ENCODE results near the gene SULT6B1. TPM values are rescaled to one million over a fixed set of nuclear protein-coding genes. Genes with fewer than 3 reads are reported as not detected.

Gene SULT6B1
- total and polyA plus RNA-seq, 2 donors (not counting 3 experiments of a cell fraction or from before 2014, with no cell fraction given): not detected

DNA sequence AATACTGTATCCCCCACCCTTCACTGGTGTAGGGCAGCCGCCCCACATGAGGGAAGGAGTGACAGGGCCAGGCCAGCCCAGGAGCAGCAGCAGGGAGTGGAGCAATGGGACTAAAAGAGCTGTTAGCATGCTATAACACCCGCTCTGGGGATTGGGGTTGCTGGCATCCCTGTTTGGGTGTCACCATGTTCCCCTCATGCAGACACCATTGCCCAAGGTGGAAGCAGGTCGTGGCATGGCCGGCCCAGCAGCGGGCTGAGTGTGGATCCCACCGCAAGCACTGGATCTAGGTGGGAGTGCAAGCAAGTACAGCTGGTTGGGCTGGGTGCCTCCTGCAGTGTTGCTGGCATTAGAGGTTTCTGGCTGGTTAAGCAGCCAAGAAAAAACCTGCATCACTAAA lies 3.3 kb upstream of the SULT6B1 start:
- FAIRE-seq (no peak), DNase-seq (ENCODE audit: low read depth, low spot score) (no peak)
- Histone ChIP-seq H3K4me1 (ENCODE audit: control insufficient read depth, extremely low read depth, insufficient read depth, low read length) (peaks cover 6% of the 10 kb centered on the region), H3K4me2 (ENCODE audit: insufficient read depth, low read length) (no peak overlapping the region), H4K20me1 (replicated peaks; ENCODE audit: control insufficient read depth, extremely low read depth, insufficient read depth, low read length) (no peaks in the 10 kb centered on the region), H3K9me3 (replicated peaks; ENCODE audit: control insufficient read depth, insufficient read depth, low read length) (no peaks in the 10 kb centered on the region), H3K4me3 (replicated peaks in 1 of 3; ENCODE audit: insufficient read depth in 1 of 3, low read depth in 1 of 3, low read length in 3 of 3) (no peak overlapping the region), H3K9ac (replicated peaks; ENCODE audit: extremely low read depth, insufficient read depth, low read length) (no peak overlapping the region), H3K36me3 (ENCODE audit: control insufficient read depth in 2 of 2, extremely low read depth in 1 of 2, insufficient read depth in 2 of 2, low read length in 2 of 2) (no peaks in the 10 kb centered on the region), H3K9me1 (replicated peaks; ENCODE audit: control insufficient read depth, extremely low read depth, insufficient read depth, low read length) (no peaks in the 10 kb centered on the region), H2AFZ (ENCODE audit: low read depth, low read length) (no peak overlapping the region), H3K79me2 (ENCODE audit: control insufficient read depth, insufficient read depth, low read length) (peaks cover under 1% of the 10 kb centered on the region), H3K27ac (ENCODE audit: insufficient read depth, low read depth, low read length) (no peak overlapping the region), H3K27me3 (ENCODE audit: control insufficient read depth in 2 of 2, insufficient read depth in 2 of 2, low read length in 2 of 2) (no peaks in the 10 kb centered on the region)
- dilution Hi-C loops (cut with MboI; ENCODE audit: extremely low pct_ligation_motif_present, low sequenced_read_pairs): no loop called here
- CTCF ChIA-PET: interaction anchor here (1.6 kb wide), 1 partner anchor 10 kb away, joined by 5 read pairs; no protein-coding TSS in a partner anchor
- intact Hi-C loops (cut with micrococcal nuclease): no loop called here
- POLR2A ChIA-PET: no interaction called here
- BruUV-seq (replicated peaks): no TSS peak
- TF ChIP-seq, protein P1, sequence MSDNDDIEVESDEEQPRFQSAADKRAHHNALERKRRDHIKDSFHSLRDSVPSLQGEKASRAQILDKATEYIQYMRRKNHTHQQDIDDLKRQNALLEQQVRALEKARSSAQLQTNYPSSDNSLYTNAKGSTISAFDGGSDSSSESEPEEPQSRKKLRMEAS (IDR thresholded peaks at IDR 0.05; ENCODE audit: insufficient read depth, insufficient read length): no peak
- TF ChIP-seq POLR2A (IDR thresholded peaks at IDR 0.05; ENCODE audit: low read depth, low read length) (no peak), JUN (IDR thresholded peaks at IDR 0.05; ENCODE audit: borderline replicate concordance, insufficient read depth, insufficient read length, low read depth) (no peak), MYC (IDR thresholded peaks at IDR 0.05; ENCODE audit: low read depth, low read length) (no peak), GATA2 (IDR thresholded peaks at IDR 0.05; ENCODE audit: insufficient read depth, insufficient read length, low read depth, low read length) (no peak), FOS (IDR thresholded peaks at IDR 0.05; ENCODE audit: borderline replicate concordance, insufficient read depth, low read length) (no peak), POLR2AphosphoS5 (IDR thresholded peaks at IDR 0.05; ENCODE audit: insufficient read depth, low read depth, low read length) (no peak), EZH2 (IDR thresholded peaks at IDR 0.05; ENCODE audit: borderline replicate concordance, low read depth, low read length, severe bottlenecking) (no peak)
- TF ChIP-seq, protein P2, sequence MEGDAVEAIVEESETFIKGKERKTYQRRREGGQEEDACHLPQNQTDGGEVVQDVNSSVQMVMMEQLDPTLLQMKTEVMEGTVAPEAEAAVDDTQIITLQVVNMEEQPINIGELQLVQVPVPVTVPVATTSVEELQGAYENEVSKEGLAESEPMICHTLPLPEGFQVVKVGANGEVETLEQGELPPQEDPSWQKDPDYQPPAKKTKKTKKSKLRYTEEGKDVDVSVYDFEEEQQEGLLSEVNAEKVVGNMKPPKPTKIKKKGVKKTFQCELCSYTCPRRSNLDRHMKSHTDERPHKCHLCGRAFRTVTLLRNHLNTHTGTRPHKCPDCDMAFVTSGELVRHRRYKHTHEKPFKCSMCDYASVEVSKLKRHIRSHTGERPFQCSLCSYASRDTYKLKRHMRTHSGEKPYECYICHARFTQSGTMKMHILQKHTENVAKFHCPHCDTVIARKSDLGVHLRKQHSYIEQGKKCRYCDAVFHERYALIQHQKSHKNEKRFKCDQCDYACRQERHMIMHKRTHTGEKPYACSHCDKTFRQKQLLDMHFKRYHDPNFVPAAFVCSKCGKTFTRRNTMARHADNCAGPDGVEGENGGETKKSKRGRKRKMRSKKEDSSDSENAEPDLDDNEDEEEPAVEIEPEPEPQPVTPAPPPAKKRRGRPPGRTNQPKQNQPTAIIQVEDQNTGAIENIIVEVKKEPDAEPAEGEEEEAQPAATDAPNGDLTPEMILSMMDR (IDR thresholded peaks at IDR 0.05; ENCODE audit: extremely low read depth in 1 of 2, insufficient read depth in 1 of 2, low read depth in 1 of 2, low read length in 2 of 2): no peak
